Nephron progenitor cell (in vitro differentiated cells): ENCODE measurements around the gene AK2.

Source experiments
- DNase-seq: peaks from one replicate; pipeline ENCODE4 v3.0.0; 2021
- H3K27ac Mint-ChIP-seq: 2 replicates; pipeline ENCODE4 v1.8.0; 2021; ENCODE audit warnings: mild to moderate bottlenecking, moderate library complexity, mixed read lengths
- H3K27me3 Mint-ChIP-seq: 2 replicates; pipeline ENCODE4 v1.8.0; 2021; ENCODE audit warnings: mild to moderate bottlenecking, low read depth, mixed read lengths; ENCODE audit not compliant: poor library complexity
- H3K36me3 Mint-ChIP-seq: 2 replicates; pipeline ENCODE4 v1.8.0; 2021; ENCODE audit warnings: low read depth, mixed read lengths
- H3K4me1 Mint-ChIP-seq: 2 replicates; pipeline ENCODE4 v1.8.0; 2021; ENCODE audit warnings: mixed read lengths
- H3K4me3 Mint-ChIP-seq: 2 replicates; pipeline ENCODE4 v1.8.0; 2021; ENCODE audit warnings: mild to moderate bottlenecking, moderate library complexity, mixed read lengths
- H3K9me3 Mint-ChIP-seq: 2 replicates; pipeline ENCODE4 v1.8.0; 2021; ENCODE audit warnings: mild to moderate bottlenecking, moderate library complexity, mixed read lengths
- CTCF ChIP-seq: fragments of 200-600 bp; sonication (generic); IDR thresholded peaks from 2 replicates; pipeline ENCODE4 v1.5.0; 2021; ENCODE audit warnings: antibody characterized with exemption

Gene AK2

DNA sequence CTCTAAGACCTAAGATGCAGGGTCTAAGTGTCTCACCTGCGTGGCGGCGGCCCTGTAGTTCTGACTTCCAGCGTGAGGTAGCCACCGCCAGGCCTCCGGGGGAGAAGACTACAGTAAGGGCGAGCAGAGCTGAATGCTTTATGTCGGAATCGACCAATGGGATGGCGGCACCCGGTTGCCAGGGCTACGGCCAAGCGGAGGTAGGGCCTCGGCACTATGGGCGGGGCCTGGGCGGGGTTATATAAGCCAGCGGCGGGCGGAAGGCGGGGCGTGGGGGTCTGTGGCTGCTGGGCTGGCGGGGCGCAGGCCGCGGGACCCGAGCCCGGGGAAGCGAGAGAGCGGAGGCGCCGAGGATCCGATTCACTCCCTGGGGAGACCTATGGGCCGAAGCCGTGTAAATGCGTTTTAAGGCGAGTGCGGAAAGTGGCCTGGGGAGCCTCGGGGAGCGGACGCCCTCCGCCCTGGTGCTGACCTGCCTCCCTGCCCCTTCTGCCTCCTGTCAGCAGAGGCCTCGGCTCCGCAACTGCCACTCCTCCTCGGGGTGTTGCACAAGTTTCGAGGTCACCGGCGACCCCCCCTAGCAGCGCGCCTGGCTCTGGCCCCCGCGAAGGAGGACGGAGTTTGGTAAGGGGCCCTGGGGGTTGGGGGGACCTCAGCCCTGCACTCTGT is 44.3 kb upstream of the AK2 start, which contains the start of gene AZIN2:
TSS of gene AZIN2 (plus strand) at position 269 of the 669 bp plus-strand sequence. CDS start 1,097 bp downstream, outside the sequence.
- peaks cover 51% of the 10 kb centered on the region for H3K27me3 Mint-ChIP-seq

DNA sequence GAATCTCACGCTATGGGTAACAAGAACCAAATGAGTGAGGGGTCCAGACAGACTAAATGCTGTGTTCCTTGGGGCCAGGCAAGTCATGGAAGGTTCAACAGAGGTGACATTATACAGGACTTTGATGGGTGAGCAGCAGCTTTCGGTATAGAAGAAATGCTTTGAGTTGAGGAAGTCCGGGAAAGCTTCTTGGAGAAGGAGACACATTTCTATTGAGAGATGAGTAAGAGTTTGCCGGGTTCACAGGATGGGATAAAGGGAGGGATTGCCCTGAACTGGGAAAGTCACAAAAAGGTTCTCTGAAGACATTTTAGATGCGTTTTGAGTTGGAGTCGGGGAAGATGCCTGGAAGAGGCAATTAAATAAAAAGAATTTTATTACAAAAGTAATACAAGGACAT is 43.7 kb upstream of the AK2 start:
- Mint-ChIP-seq H3K36me3 (no peaks in the 10 kb centered on the region), H3K4me1 (peaks cover 21% of the 10 kb centered on the region), H3K4me3 (peak overlapping the region; percentile 86), H3K27me3 (peaks cover 44% of the 10 kb centered on the region), H3K27ac (no peak overlapping the region), H3K9me3 (no peaks in the 10 kb centered on the region)
- TF ChIP-seq CTCF = no peak
- no peak for DNase-seq

More for the DNA sequence above, 44.3 kb upstream of the AK2 start, which contains the start of gene AZIN2:
- Mint-ChIP-seq H3K36me3 (no peaks in the 10 kb centered on the region), H3K4me1 (peaks cover 21% of the 10 kb centered on the region), H3K27ac (no peak within 1 kb of the TSS), H3K4me3 (peak within 1 kb of the TSS; percentile 86), H3K9me3 (no peaks in the 10 kb centered on the region)
- no peak for TF ChIP-seq CTCF
- DNase-seq = peak; percentile 100

DNA sequence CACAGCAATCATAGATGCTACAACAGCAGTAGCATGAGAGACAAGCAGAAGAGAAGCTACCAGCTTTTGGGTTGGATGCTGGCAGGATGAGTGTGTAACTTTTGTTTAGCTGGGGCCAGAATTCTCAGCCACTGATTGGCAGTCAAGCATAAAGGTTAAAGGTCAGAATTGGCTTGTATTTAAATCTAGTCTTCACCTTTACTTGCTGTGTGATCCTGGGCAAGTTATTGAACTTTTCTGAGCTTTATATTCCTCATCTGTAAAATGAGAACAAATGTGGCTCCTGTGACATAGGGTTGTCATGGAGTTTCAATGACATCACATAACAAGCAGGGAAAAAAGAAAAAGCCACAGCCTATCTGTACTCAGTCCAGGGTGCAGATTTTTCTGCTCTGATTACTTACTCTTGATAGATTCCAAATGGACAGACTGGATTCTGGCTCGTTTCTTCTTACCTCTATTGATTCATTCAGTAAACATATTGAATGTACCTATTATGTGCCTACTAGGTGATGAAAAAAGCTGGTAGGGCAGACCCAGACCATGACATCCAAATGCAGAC is 41.4 kb upstream of the AK2 start:
- Mint-ChIP-seq H3K4me1 (peaks cover 21% of the 10 kb centered on the region), H3K4me3 (no peak overlapping the region), H3K27me3 (peaks cover 30% of the 10 kb centered on the region), H3K36me3 (no peaks in the 10 kb centered on the region), H3K9me3 (no peaks in the 10 kb centered on the region), H3K27ac (no peak overlapping the region)
- no peak for TF ChIP-seq CTCF
- no peak for DNase-seq

DNA sequence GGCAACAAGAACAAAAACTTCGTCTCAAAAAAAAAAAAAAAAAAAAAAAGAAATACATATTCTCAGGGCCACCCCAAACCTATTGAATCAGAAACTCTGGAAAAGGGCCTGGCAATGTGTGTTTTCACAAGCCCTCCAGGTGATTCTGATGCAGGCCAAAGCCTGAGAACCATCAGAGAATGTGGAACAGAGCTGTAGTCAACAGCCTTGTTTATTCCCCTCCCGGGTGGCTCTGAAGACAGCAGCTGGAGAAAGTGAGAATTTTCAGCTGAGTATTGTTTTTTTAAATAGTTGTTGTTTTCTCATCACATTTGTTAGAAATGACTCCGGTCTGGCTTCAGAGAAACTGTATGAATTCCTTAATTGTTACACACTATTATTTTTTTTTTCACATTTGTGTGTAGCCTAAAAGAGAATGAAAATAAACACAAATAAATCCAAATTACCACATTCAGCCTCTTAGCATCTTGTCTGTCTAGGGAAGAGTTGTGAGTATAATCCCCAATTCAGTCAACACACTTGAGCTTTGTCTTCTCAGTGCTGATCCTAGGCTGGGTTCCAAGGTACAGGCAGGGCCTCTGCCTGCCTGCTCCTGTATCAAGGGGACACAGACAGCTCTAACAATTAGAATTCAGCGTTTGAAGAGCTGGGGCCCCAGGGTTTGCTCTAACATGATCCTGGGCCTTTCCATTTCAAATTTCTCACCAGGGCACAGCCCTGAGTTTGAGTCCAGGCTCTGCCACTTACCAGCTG is 37.7 kb upstream of the AK2 start:
- no peak overlapping the region for H3K4me3 Mint-ChIP-seq
- H3K27me3 Mint-ChIP-seq = peaks cover 28% of the 10 kb centered on the region
- peak overlapping the region; percentile 51 for H3K27ac Mint-ChIP-seq
- DNase-seq = no peak
- TF ChIP-seq CTCF = no peak
- no peaks in the 10 kb centered on the region for H3K4me1 Mint-ChIP-seq
- no peaks in the 10 kb centered on the region for H3K36me3 Mint-ChIP-seq
- no peaks in the 10 kb centered on the region for H3K9me3 Mint-ChIP-seq

DNA sequence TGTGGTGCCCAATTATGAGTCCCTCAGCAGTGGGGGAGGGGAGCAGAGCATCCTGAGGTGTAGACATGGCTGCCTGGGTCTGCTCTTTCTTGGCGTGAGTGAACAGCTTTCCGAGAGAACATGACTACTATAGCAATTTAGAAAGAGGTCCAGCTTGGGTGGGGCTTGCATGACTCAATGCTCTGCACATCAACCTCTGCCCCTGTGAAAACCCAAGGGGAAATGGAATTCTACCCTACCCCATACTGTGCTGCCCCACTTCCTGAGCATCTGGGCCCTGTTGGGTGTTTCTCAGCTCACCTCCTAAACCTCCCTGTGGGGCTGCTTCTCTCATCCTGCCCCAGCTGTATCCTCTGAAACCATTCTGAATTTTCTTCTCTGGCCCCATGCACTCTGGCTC is 36.0 kb upstream of the AK2 start:
- H3K9me3 Mint-ChIP-seq = peaks cover 5% of the 10 kb centered on the region
- DNase-seq = no peak
- H3K36me3 Mint-ChIP-seq = no peaks in the 10 kb centered on the region
- no peak for TF ChIP-seq CTCF
- H3K27me3 Mint-ChIP-seq = peaks cover 37% of the 10 kb centered on the region
- H3K27ac Mint-ChIP-seq = no peak overlapping the region
- H3K4me1 Mint-ChIP-seq = no peaks in the 10 kb centered on the region
- H3K4me3 Mint-ChIP-seq = no peak overlapping the region
